Fibroblast of pulmonary artery (primary cell): ENCODE measurements around the gene MFRP.
A peak's percentile ranks its signal among the peaks of the same experiment; 100 is the strongest.

Source experiments
- DNase-seq: peaks from one replicate; pipeline ENCODE4 v3.0.0-alpha.2; 2010; ENCODE audit warnings: low read depth
- H3K4me3 ChIP-seq: replicated peaks from 2 replicates; pipeline ENCODE4 v1.5.1; 2011; ENCODE audit warnings: low read depth, mild to moderate bottlenecking, control low read depth, low read length, moderate library complexity
- TF ChIP-seq, protein P1 (sequence below): IDR thresholded peaks from 2 replicates; pipeline ENCODE4 v1.5.1; 2011; ENCODE audit warnings: mild to moderate bottlenecking, control low read depth, low read length, inconsistent platforms; ENCODE audit errors: missing control alignments

The MFRP gene

DNA sequence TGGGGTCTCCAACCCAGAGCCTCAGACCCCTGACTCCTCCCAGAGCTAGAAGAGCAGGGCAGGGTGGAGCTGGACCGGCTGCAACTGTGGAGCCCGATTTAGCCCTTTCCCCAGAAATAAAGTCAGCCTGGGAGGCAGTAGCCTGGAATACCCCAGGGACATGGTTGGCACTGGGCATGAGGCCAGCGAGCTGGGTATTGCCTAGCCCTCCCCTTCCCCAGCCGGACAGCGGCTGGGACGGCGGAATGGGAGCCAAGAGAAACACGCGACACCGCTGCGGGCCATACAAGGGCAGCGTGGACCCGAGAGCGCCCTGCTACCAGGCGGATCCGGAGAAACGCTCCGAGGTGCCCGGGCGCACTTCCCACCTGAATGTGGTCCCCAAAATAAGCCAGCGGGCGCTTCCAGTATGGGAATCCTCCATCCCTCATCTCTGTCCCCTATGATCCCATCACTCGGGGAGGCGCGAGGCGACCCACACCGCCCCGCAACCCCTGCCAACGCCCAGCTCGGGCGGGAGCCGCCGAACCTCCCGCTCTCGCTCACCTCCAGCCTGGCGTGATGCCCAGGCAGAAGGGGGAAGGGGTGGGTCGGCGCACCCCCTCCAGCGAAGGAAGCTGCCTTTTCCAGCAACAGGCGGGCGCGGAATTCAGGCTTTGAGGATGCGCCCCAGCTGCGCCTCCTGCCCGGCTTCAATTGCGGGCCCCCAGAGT lies 30.3 kb downstream of the MFRP start:
- TF ChIP-seq, protein P1, sequence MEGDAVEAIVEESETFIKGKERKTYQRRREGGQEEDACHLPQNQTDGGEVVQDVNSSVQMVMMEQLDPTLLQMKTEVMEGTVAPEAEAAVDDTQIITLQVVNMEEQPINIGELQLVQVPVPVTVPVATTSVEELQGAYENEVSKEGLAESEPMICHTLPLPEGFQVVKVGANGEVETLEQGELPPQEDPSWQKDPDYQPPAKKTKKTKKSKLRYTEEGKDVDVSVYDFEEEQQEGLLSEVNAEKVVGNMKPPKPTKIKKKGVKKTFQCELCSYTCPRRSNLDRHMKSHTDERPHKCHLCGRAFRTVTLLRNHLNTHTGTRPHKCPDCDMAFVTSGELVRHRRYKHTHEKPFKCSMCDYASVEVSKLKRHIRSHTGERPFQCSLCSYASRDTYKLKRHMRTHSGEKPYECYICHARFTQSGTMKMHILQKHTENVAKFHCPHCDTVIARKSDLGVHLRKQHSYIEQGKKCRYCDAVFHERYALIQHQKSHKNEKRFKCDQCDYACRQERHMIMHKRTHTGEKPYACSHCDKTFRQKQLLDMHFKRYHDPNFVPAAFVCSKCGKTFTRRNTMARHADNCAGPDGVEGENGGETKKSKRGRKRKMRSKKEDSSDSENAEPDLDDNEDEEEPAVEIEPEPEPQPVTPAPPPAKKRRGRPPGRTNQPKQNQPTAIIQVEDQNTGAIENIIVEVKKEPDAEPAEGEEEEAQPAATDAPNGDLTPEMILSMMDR: no peak
- H3K4me3 ChIP-seq: peak overlapping the region; percentile 60
- DNase-seq: no peak

DNA sequence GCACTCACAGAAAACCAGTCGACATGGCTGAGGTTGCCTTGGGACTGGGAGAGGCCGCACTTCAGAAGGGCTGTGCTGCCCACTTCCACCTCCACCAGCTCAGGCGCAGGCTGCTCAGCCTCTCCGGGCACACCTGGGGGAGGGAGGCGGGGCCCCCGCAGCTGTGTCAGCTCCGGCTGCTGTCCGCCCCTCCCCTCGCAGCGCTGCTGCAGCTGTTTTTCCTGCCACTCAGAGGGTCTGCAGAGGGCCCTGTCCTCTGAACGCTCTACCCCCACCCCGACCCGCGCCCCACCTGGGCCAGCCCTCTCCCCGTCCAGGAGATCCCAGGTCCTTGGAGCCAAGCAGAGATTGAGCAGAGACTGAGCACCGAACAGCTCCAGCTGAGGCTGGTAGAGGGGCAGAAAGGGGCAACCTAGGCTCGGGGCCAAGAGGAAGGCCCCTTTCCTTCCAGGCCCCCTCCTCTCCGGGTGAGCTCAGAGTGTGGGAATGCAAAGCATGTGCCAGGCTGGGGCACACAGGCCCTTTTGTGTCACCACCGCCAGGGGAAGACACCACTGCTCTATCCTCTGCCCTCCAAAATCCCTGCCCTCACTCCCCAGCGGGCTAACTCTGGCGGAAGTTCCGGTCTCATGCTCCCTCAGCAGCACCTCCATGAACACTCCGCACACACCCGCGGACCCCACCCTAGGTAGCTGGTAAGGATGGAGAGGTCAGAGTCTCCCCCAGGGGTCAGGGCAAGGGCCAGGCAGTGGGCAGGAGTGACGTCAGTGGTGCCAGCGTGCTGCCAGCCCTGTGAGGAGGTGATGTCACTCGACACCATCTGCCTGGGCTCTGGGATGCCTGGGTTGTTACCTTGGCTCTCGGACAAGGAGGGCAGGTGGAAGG lies 31.1 kb downstream of the MFRP start:
- peak overlapping the region; percentile 60 for H3K4me3 ChIP-seq
- no peak for DNase-seq
- TF ChIP-seq, protein P1: no peak

DNA sequence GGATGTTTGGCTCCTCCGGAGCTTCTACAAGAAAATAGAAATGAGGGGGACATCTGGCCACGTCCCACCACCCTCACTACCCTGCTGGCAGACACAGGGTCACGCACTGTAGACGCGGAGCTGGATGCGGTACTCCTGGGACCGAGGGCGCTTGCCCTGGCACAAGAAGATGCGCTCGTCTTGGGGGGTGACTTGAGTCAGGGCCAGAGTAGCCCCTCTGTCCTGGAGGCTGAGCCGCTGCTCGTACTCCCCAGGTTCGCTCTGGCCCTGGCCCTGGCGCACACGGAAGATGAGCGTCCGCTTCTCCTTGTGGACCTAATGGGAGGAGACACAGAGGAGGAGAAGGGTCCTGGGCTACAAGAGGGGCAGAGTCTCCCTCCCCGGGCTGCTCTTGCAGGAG lies 31.8 kb downstream of the MFRP start:
- H3K4me3 ChIP-seq: no peak overlapping the region
- DNase-seq: no peak
- TF ChIP-seq, protein P1: no peak

DNA sequence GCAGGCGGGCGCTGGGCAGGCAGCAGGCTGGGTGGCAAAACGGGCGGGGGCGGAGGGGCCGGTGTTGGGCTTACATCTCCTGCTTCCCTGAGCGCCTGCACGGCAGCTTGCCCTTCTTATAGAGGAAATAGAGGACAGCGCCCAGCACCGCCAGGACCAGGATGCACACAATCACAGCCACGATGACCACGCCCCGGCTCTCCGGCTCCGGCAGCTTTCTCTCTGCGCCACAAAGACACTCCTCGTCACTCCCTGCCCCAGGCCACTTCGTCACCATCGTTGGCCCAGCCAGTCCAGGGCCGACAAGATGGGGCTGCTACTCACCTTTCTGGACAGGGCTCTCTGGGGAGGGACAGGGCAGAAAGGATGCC lies 35.8 kb downstream of the MFRP start:
- DNase-seq: no peak
- TF ChIP-seq, protein P1: no peak
- no peak overlapping the region for H3K4me3 ChIP-seq

DNA sequence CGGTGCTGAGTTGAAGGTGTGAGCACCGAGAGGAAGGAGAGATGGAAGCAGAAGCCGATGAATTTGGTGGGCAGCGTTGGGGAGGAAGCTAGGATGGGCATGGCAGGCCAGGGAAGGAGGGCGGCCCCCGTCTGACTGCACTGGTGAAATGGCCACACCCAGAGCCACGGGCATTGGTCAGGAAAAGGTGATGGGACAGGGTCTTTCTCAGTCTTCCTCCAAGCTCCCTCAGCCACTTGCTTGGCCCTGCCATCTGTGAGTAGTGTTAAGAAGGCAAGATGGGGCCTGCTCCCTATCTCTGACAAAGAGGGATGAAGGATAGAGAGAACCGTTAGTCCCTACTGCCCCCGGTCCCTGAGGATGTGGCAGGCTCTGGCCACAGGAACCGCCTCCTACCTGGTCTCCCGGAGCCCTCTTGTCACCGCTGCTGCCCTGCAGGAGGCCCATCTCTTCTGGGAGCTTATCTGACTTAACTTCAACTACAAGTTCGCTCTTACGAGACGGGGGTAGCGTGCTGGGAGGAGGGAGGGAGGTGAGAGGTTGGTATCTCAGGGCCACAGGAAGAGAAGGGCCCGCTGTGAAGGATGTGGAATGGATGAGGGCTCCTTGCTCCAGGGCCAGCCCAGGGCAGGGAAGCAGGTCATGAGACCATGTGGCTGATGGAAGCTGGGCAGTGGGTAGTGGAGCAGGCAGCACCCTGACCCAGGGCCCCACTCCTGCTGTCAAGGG lies 36.4 kb downstream of the MFRP start:
- TF ChIP-seq, protein P1: no peak
- no peak for DNase-seq
- no peak overlapping the region for H3K4me3 ChIP-seq

DNA sequence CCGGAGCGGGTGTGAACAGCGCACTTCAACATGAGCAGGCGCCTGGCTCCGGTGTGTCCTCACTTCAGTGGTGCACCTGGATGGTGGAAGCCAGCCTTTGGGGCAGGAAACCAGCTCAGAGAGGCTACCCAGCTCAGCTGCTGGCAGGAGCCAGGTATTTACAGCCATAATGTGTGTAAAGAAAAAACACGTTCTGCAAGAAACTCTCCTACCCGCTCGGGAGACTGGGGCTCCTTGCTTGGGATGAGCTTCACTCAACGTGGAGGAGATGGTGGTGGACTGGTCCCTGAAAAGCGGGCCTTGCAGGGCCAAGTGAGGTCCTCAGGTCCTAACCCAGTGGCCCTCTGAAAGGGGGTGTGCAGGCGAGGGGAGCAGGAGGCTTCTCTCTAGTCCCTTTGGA lies 37.1 kb downstream of the MFRP start:
- TF ChIP-seq, protein P1: no peak
- DNase-seq: no peak
- no peak overlapping the region for H3K4me3 ChIP-seq
